Epithelial cell of proximal tubule (primary cell): ENCODE results near the gene CENPQ. TPM values are rescaled to one million over a fixed set of nuclear protein-coding genes. Genes with fewer than 3 reads are reported as not detected.

Experiments used
- DNase-seq: peaks from one replicate; pipeline ENCODE4 v3.0.0-alpha.2; 2011; ENCODE audit warnings: low read depth
- H3K4me3 ChIP-seq: 2 replicates; pipeline ENCODE4 v1.5.1; 2011; ENCODE audit warnings: low read depth, mild to moderate bottlenecking, low read length
- total RNA-seq: library from RNA; depleted of rRNA; stranded (reverse); fragments of >200 nt; gene quantifications from 2 replicates; pipeline ENCODE4 v1.2.3, GENCODE V29; 2015
- TF ChIP-seq, protein P1 (sequence below): conservative IDR thresholded peaks from 2 replicates; pipeline ENCODE4 v1.5.1; 2012; ENCODE audit warnings: low read depth, mild to moderate bottlenecking, low read length

The CENPQ gene
- total RNA-seq, 1 donor from 2014 or later = 13.1 TPM

GRCh38 chr6:49535795-49536194, 72.6 kb downstream of the CENPQ start:
- TF ChIP-seq, protein P1, sequence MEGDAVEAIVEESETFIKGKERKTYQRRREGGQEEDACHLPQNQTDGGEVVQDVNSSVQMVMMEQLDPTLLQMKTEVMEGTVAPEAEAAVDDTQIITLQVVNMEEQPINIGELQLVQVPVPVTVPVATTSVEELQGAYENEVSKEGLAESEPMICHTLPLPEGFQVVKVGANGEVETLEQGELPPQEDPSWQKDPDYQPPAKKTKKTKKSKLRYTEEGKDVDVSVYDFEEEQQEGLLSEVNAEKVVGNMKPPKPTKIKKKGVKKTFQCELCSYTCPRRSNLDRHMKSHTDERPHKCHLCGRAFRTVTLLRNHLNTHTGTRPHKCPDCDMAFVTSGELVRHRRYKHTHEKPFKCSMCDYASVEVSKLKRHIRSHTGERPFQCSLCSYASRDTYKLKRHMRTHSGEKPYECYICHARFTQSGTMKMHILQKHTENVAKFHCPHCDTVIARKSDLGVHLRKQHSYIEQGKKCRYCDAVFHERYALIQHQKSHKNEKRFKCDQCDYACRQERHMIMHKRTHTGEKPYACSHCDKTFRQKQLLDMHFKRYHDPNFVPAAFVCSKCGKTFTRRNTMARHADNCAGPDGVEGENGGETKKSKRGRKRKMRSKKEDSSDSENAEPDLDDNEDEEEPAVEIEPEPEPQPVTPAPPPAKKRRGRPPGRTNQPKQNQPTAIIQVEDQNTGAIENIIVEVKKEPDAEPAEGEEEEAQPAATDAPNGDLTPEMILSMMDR = no peak
- DNase-seq = no peak
- H3K4me3 ChIP-seq = no peak overlapping the region

GRCh38 chr6:49539102-49539501, 75.9 kb downstream of the CENPQ start:
- DNase-seq = no peak
- H3K4me3 ChIP-seq = no peak overlapping the region
- TF ChIP-seq, protein P1 = no peak

DNA sequence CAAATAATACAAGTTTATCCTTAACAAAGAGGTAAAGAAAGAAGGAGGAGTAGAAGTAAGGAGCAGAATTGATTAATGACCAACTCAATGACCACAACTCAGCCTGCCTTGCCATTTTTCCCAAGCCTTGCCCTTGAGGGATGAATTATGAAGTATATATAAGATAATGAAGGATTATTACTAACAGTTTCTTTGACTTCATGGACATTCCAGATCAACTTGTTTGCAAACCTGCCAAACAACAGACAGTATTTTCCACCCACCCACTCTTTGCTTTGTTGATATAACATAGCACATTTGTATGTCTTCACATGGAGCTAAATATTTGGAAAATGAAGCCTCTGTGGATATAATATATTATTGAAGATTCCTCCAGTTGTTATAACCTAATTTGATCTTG, 77.4 kb downstream of the CENPQ start:
- TF ChIP-seq, protein P1 = no peak
- no peak overlapping the region for H3K4me3 ChIP-seq
- no peak for DNase-seq

GRCh38 chr6:49541210-49541724, 78.1 kb downstream of the CENPQ start:
- peak; percentile 79 for DNase-seq
- H3K4me3 ChIP-seq = no peak overlapping the region
- TF ChIP-seq, protein P1 = no peak

DNA sequence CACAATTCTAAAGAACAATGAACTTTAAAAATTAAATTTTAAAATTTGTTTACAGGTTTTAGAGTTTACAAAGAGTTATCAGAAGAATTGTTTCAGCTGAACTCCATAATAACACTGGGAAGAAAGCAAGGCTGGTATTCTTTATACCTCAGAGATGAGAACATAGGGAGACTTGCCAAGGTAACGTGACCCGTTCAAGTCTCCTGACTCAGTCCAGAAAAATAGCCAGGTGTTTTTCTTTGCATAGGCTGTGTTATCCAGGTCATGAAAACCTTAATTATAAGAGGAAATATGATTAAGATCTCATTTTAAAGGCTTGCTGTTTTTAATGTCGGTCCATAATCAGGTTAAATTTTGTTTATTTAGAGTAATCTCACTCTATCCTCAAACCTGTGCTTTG, 78.8 kb downstream of the CENPQ start:
- no peak overlapping the region for H3K4me3 ChIP-seq
- no peak for DNase-seq
- TF ChIP-seq, protein P1 = no peak

Other genes with a start within 250 kb of the CENPQ start
- gene MMUT, start 117 bp upstream of the CENPQ start, total RNA-seq = 5.3 and 5.5 TPM in 2 replicates
- not detected in 2 replicates for gene GLYATL3, start 36.6 kb downstream of the CENPQ start, total RNA-seq
- gene C6orf141, start 87.3 kb downstream of the CENPQ start, total RNA-seq = 8.2 and 11.6 TPM in 2 replicates
- not detected in 2 replicates for gene RHAG, start 173.5 kb downstream of the CENPQ start, total RNA-seq